ENCODE data around the gene PXMP4. TPM values are rescaled to one million over a fixed set of nuclear protein-coding genes. Genes with fewer than 3 reads are reported as not detected.
A peak's percentile ranks its signal among the peaks of the same experiment; 100 is the strongest.

The PXMP4 gene
- total RNA-seq, 2 experiments from 2014 or later = 13.9 to 15.8 TPM

- Mint-ChIP-seq H3K9me3 (no peaks in the 10 kb centered on the region), H3K36me3 (ENCODE audit: low read depth) (peaks cover 36% of the 10 kb centered on the region), H3K4me3 (peak overlapping the region; percentile 94), H3K27ac (peak overlapping the region; percentile 94), H3K4me1 (peaks cover 84% of the 10 kb centered on the region), H3K27me3 (no peaks in the 10 kb centered on the region)
- ChIA-PET POLR2A (interaction anchor here (0.8 to 9.3 kb wide), 10 partner anchors 16 to 428 kb away, joined by 3 to 312 read pairs (median 6); partner anchors contain the start of genes ACTL10, C20orf144, CBFA2T2 and CHMP4B), CTCF (interaction anchor here (1.0 to 1.8 kb wide), 7 partner anchors 10 to 48 kb away, joined by 3 to 12 read pairs (median 4); partner anchors contain the start of genes ACTL10, NECAB3, PXMP4 and ZNF341)
- no peak for DNase-seq
These were observed 35.4 kb downstream of the PXMP4 start for GRCh38 chr20:33684533-33685327.

GRCh38 chr20:33681728-33682353 is 38.3 kb downstream of the PXMP4 start:
- CTCF ChIA-PET = interaction anchor here (0.6 to 5.2 kb wide), 5 partner anchors 13 to 993 kb away, joined by 3 to 63 read pairs (median 4); partner anchors contain the start of genes ACTL10 and PXMP4
- Mint-ChIP-seq H3K27ac (peak overlapping the region; percentile 90), H3K4me3 (peak overlapping the region; percentile 49), H3K36me3 (ENCODE audit: low read depth) (peaks cover 56% of the 10 kb centered on the region), H3K9me3 (no peaks in the 10 kb centered on the region), H3K4me1 (peaks cover 78% of the 10 kb centered on the region), H3K27me3 (no peaks in the 10 kb centered on the region)
- peak; percentile 42 for DNase-seq
- POLR2A ChIA-PET = interaction anchor here (0.7 to 9.3 kb wide), 10 partner anchors 7 to 312 kb away, joined by 3 to 312 read pairs (median 8); partner anchors contain the start of genes ACTL10, C20orf144, CBFA2T2 and NECAB3

GRCh38 chr20:33681288-33681687 is 38.8 kb downstream of the PXMP4 start:
- DNase-seq = no peak
- no peaks in the 10 kb centered on the region for H3K9me3 Mint-ChIP-seq
- H3K4me3 Mint-ChIP-seq = peak overlapping the region; percentile 49
- CTCF ChIA-PET = interaction anchor here (0.6 to 5.2 kb wide), 5 partner anchors 13 to 994 kb away, joined by 3 to 63 read pairs (median 4); partner anchors contain the start of genes ACTL10 and PXMP4
- POLR2A ChIA-PET = interaction anchor here (0.7 to 9.3 kb wide), 10 partner anchors 8 to 312 kb away, joined by 3 to 312 read pairs (median 8); partner anchors contain the start of genes ACTL10, C20orf144, CBFA2T2 and NECAB3
- peaks cover 61% of the 10 kb centered on the region for H3K36me3 Mint-ChIP-seq (ENCODE audit: low read depth)
- H3K4me1 Mint-ChIP-seq = peaks cover 76% of the 10 kb centered on the region
- H3K27ac Mint-ChIP-seq = peak overlapping the region; percentile 90
- H3K27me3 Mint-ChIP-seq = no peaks in the 10 kb centered on the region

- H3K27ac Mint-ChIP-seq = peak overlapping the region; percentile 90
- DNase-seq = no peak
- H3K4me3 Mint-ChIP-seq = no peak overlapping the region
- no peaks in the 10 kb centered on the region for H3K27me3 Mint-ChIP-seq
- ChIA-PET CTCF (interaction anchor here (0.9 to 5.2 kb wide), 3 partner anchors 12 to 223 kb away, joined by 4 to 63 read pairs (median 7); partner anchors contain the start of genes ACTL10 and PXMP4), POLR2A (interaction anchor here (0.6 to 9.3 kb wide), 12 partner anchors 8 to 330 kb away, joined by 3 to 312 read pairs (median 8); partner anchors contain the start of genes ACTL10, C20orf144, CBFA2T2 and NECAB3)
- peaks cover 80% of the 10 kb centered on the region for H3K4me1 Mint-ChIP-seq
- peaks cover 65% of the 10 kb centered on the region for H3K36me3 Mint-ChIP-seq (ENCODE audit: low read depth)
- no peaks in the 10 kb centered on the region for H3K9me3 Mint-ChIP-seq
These were observed 39.4 kb downstream of the PXMP4 start for GRCh38 chr20:33680686-33681085.

- Mint-ChIP-seq H3K4me1 (peaks cover 81% of the 10 kb centered on the region), H3K9me3 (no peaks in the 10 kb centered on the region), H3K4me3 (no peak overlapping the region), H3K36me3 (ENCODE audit: low read depth) (peaks cover 63% of the 10 kb centered on the region), H3K27ac (peak overlapping the region; percentile 90), H3K27me3 (no peaks in the 10 kb centered on the region)
- CTCF ChIA-PET = interaction anchor here (0.8 to 5.2 kb wide), 6 partner anchors 8 to 236 kb away, joined by 3 to 63 read pairs (median 4); partner anchors contain the start of genes ACTL10, SNTA1 and ZNF341
- DNase-seq = peak; percentile 78
- POLR2A ChIA-PET = interaction anchor here (0.6 to 9.3 kb wide), 13 partner anchors 9 to 432 kb away, joined by 3 to 312 read pairs (median 5); partner anchors contain the start of genes ACTL10, C20orf144, CBFA2T2 and EIF2S2
These were observed 40.2 kb downstream of the PXMP4 start for GRCh38 chr20:33679758-33680485.

GRCh38 chr20:33677991-33678702 is 42.0 kb downstream of the PXMP4 start:
- POLR2A ChIA-PET = interaction anchor here (5.1 to 9.3 kb wide), 2 partner anchors 10 to 11 kb away, joined by 58 to 312 read pairs; partner anchors contain the start of genes ACTL10, C20orf144 and NECAB3
- CTCF ChIA-PET = interaction anchor here (1.1 to 5.2 kb wide), 2 partner anchors 9 to 13 kb away, joined by 4 to 63 read pairs; partner anchors contain the start of gene ACTL10
- peaks cover 59% of the 10 kb centered on the region for H3K36me3 Mint-ChIP-seq (ENCODE audit: low read depth)
- H3K27ac Mint-ChIP-seq = peak overlapping the region; percentile 90
- DNase-seq = no peak
- H3K4me1 Mint-ChIP-seq = peaks cover 79% of the 10 kb centered on the region
- no peaks in the 10 kb centered on the region for H3K27me3 Mint-ChIP-seq
- H3K9me3 Mint-ChIP-seq = no peaks in the 10 kb centered on the region
- no peak overlapping the region for H3K4me3 Mint-ChIP-seq

- POLR2A ChIA-PET = interaction anchor here (2.0 to 16.8 kb wide), 5 partner anchors 4 to 13 kb away, joined by 10 to 312 read pairs (median 58); partner anchors contain the start of genes ACTL10, C20orf144 and NECAB3
- H3K9me3 Mint-ChIP-seq = no peaks in the 10 kb centered on the region
- no peak overlapping the region for H3K4me3 Mint-ChIP-seq
These were observed 43.2 kb downstream of the PXMP4 start for GRCh38 chr20:33676652-33677645.

GRCh38 chr20:33676121-33676520 is 44.0 kb downstream of the PXMP4 start:
- peaks cover 49% of the 10 kb centered on the region for H3K36me3 Mint-ChIP-seq (ENCODE audit: low read depth)
- H3K4me3 Mint-ChIP-seq = peak overlapping the region; percentile 3
- ChIA-PET POLR2A (interaction anchor here (0.7 to 16.8 kb wide), 4 partner anchors 5 to 12 kb away, joined by 4 to 312 read pairs (median 14); partner anchors contain the start of genes ACTL10 and C20orf144), CTCF (interaction anchor here (1.1 kb wide), 1 partner anchor 121 kb away, joined by 4 read pairs; no protein-coding TSS in a partner anchor)
- H3K27ac Mint-ChIP-seq = no peak overlapping the region
- H3K27me3 Mint-ChIP-seq = no peaks in the 10 kb centered on the region
- no peaks in the 10 kb centered on the region for H3K9me3 Mint-ChIP-seq
- no peak for DNase-seq
- H3K4me1 Mint-ChIP-seq = peaks cover 73% of the 10 kb centered on the region

More at GRCh38 chr20:33676652-33677645, 43.2 kb downstream of the PXMP4 start:
- Mint-ChIP-seq H3K4me1 (peaks cover 79% of the 10 kb centered on the region), H3K27ac (no peak overlapping the region), H3K27me3 (no peaks in the 10 kb centered on the region), H3K36me3 (ENCODE audit: low read depth) (peaks cover 54% of the 10 kb centered on the region)
- CTCF ChIA-PET = interaction anchor here (5.2 kb wide), 1 partner anchor 8 kb away, joined by 63 read pairs; the partner anchor contains the start of gene ACTL10
- DNase-seq = no peak

- POLR2A ChIA-PET = interaction anchor here (0.7 to 16.8 kb wide), 5 partner anchors 6 to 45 kb away, joined by 3 to 312 read pairs (median 10); partner anchors contain the start of genes ACTL10, C20orf144 and PXMP4
- DNase-seq = no peak
- Mint-ChIP-seq H3K36me3 (ENCODE audit: low read depth) (peaks cover 44% of the 10 kb centered on the region), H3K4me1 (peaks cover 66% of the 10 kb centered on the region), H3K27me3 (no peaks in the 10 kb centered on the region), H3K4me3 (peak overlapping the region; percentile 66), H3K9me3 (no peaks in the 10 kb centered on the region), H3K27ac (peak overlapping the region; percentile 7)
- CTCF ChIA-PET = interaction anchor here (1.1 to 1.2 kb wide), 3 partner anchors 10 to 121 kb away, joined by 3 to 4 read pairs (median 3); no protein-coding TSS in a partner anchor
These were observed 44.8 kb downstream of the PXMP4 start for GRCh38 chr20:33675136-33675959.

Measured in activated CD4-positive, alpha-beta memory T cell treated with anti-CD3 and anti-CD28 coated beads, Interleukin-2, amount 10 ng/mL, durations not matched to agents 7 days and 5 days (primary cell).